SU-DHL-6 (cell line): ENCODE data around the gene KRT27.
A peak's percentile ranks its signal among the peaks of the same experiment; 100 is the strongest.

ENCODE experiments used
- H2AFZ ChIP-seq: fragments of 200-600 bp; sonication (generic); 2 replicates; pipeline ENCODE4 v1.6.1; 2014; ENCODE audit warnings: low read depth, mild to moderate bottlenecking, moderate library complexity, mixed read lengths, antibody characterized with exemption, low read length; ENCODE audit not compliant: severe bottlenecking
- H3F3A ChIP-seq: fragments of 200-600 bp; shearing (Covaris generic); 2 replicates; pipeline ENCODE4 v1.6.0; 2016; ENCODE audit warnings: antibody characterized with exemption, mild to moderate bottlenecking; ENCODE audit not compliant: insufficient read depth
- H3K27ac ChIP-seq: fragments of 200-600 bp; sonication (generic); 2 replicates; pipeline ENCODE4 v1.5.1; 2016; ENCODE audit warnings: low read depth, mild to moderate bottlenecking, low read length, moderate library complexity, mixed read lengths
- H3K27me3 ChIP-seq: fragments of 200-600 bp; sonication (generic), shearing (Covaris generic); 2 replicates; pipeline ENCODE4 v1.6.0; 2014; ENCODE audit warnings: mild to moderate bottlenecking, low read length
- H3K36me3 ChIP-seq: fragments of 200-600 bp; sonication (generic); 2 replicates; pipeline ENCODE4 v1.6.1; 2014; ENCODE audit warnings: mild to moderate bottlenecking, low read length, mixed read lengths
- H3K4me2 ChIP-seq: fragments of 300-600, 200-600 bp; shearing (Covaris generic), sonication (generic); 2 replicates; pipeline ENCODE4 v1.6.0; 2014; ENCODE audit warnings: low read length, low read depth, mild to moderate bottlenecking; ENCODE audit not compliant: poor library complexity, severe bottlenecking
- H3K4me3 ChIP-seq: fragments of 200-600 bp; sonication (generic); 2 replicates; pipeline ENCODE4 v1.5.1; 2014; ENCODE audit warnings: antibody characterized with exemption, low read length, mild to moderate bottlenecking, mixed read lengths; ENCODE audit not compliant: insufficient read depth, poor library complexity, severe bottlenecking
- H3K79me2 ChIP-seq: fragments of 200-600 bp; sonication (generic); 2 replicates; pipeline ENCODE4 v1.6.1; 2014; ENCODE audit warnings: mild to moderate bottlenecking, low read length, moderate library complexity; ENCODE audit not compliant: insufficient read depth
- H3K9ac ChIP-seq: fragments of 200-600 bp; sonication (generic); 2 replicates; pipeline ENCODE4 v1.7.0; 2014; ENCODE audit warnings: mild to moderate bottlenecking, low read length
- H3K9me2 ChIP-seq: fragments of 200-600 bp; sonication (generic); replicated peaks from 2 replicates; pipeline ENCODE4 v1.6.1; 2014; ENCODE audit warnings: low read length; ENCODE audit not compliant: insufficient read depth
- H3K9me3 ChIP-seq: fragments of 200-600 bp; sonication (generic); 2 replicates; pipeline ENCODE4 v1.6.1; 2014; ENCODE audit warnings: low read length, mixed read lengths; ENCODE audit not compliant: insufficient read depth
- H4K20me1 ChIP-seq: fragments of 200-600 bp; sonication (generic); 2 replicates; pipeline ENCODE4 v1.6.1; 2014; ENCODE audit warnings: low read depth, mild to moderate bottlenecking, antibody characterized with exemption, low read length, moderate library complexity, mixed read lengths
- EZH2phosphoT487 ChIP-seq: fragments of 200-600 bp; sonication (generic), shearing (Covaris generic); conservative IDR thresholded peaks from 2 replicates; pipeline ENCODE4 v1.6.1; 2018; ENCODE audit warnings: mild to moderate bottlenecking, antibody characterized with exemption, low read length, moderate library complexity, mixed read lengths
- TF ChIP-seq, protein P1 (sequence below): fragments of 200-600 bp; sonication (generic); IDR thresholded peaks from one replicate; pipeline ENCODE4 v1.5.1; 2017; ENCODE audit warnings: antibody characterized with exemption, mild to moderate bottlenecking, low read length, moderate library complexity; ENCODE audit not compliant: insufficient read depth, poor library complexity, severe bottlenecking

Gene KRT27

DNA sequence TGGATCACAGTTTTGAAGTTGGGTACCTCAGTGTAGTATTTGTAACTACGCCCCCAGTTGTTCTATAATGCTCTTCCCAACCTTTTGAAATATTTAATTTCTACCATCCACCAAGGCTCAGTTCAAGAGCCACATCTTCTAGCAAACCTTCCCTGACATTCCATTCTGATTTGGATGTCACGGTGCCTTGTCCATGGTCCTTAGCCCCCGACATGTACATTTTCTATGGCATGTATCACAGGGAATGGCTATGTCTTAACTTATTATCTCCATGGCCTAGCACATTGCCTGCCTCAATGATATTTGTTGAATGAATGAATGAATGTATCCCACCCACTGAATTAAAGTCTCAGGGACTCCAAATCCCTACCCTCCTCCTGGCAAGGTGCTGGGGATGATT lies 23.8 kb upstream of the KRT27 start:
- Histone ChIP-seq H3K9me3 (no peaks in the 10 kb centered on the region), H4K20me1 (no peaks in the 10 kb centered on the region), H3K4me2 (no peak overlapping the region), H3K27me3 (no peaks in the 10 kb centered on the region), H3K4me3 (no peak overlapping the region), H3K9ac (no peak overlapping the region), H3K9me2 (no peaks in the 10 kb centered on the region), H3K27ac (no peak overlapping the region), H3K36me3 (no peaks in the 10 kb centered on the region), H3F3A (no peaks in the 10 kb centered on the region), H3K79me2 (no peaks in the 10 kb centered on the region), H2AFZ (no peak overlapping the region)
- TF ChIP-seq, protein P1, sequence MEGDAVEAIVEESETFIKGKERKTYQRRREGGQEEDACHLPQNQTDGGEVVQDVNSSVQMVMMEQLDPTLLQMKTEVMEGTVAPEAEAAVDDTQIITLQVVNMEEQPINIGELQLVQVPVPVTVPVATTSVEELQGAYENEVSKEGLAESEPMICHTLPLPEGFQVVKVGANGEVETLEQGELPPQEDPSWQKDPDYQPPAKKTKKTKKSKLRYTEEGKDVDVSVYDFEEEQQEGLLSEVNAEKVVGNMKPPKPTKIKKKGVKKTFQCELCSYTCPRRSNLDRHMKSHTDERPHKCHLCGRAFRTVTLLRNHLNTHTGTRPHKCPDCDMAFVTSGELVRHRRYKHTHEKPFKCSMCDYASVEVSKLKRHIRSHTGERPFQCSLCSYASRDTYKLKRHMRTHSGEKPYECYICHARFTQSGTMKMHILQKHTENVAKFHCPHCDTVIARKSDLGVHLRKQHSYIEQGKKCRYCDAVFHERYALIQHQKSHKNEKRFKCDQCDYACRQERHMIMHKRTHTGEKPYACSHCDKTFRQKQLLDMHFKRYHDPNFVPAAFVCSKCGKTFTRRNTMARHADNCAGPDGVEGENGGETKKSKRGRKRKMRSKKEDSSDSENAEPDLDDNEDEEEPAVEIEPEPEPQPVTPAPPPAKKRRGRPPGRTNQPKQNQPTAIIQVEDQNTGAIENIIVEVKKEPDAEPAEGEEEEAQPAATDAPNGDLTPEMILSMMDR: no peak
- TF ChIP-seq EZH2phosphoT487: no peak

DNA sequence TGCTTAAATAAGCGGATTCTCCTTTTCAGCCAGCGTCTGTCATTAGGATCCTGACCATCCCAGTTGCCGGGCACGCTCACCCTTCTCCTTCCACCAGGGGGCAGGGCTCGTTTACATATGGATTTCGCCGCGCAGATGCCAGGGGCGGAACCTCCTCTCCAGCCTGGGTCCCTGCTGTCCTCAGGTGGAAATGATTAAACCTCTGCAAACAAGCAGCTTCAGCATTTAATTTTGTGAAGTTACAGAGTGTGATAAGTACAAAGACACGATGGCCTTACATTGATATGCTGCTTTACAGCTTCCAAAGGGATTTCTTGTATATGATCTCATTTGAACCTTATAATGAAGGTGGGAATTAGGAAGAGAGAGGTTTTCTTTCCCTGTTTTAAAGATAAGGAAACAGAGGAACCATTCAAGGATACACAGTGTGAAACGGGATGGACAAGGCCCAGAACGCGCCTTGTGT lies 21.3 kb upstream of the KRT27 start:
- no peaks in the 10 kb centered on the region for H3F3A ChIP-seq
- no peak for TF ChIP-seq EZH2phosphoT487
- TF ChIP-seq, protein P1: peak; percentile 86
- H3K9me3 ChIP-seq: no peaks in the 10 kb centered on the region
- no peak overlapping the region for H3K9ac ChIP-seq
- no peak overlapping the region for H2AFZ ChIP-seq
- H3K4me3 ChIP-seq: no peak overlapping the region
- no peaks in the 10 kb centered on the region for H3K27me3 ChIP-seq
- H4K20me1 ChIP-seq: no peaks in the 10 kb centered on the region
- H3K4me2 ChIP-seq: no peak overlapping the region
- no peaks in the 10 kb centered on the region for H3K79me2 ChIP-seq
- no peaks in the 10 kb centered on the region for H3K9me2 ChIP-seq
- H3K36me3 ChIP-seq: no peaks in the 10 kb centered on the region
- H3K27ac ChIP-seq: no peak overlapping the region

DNA sequence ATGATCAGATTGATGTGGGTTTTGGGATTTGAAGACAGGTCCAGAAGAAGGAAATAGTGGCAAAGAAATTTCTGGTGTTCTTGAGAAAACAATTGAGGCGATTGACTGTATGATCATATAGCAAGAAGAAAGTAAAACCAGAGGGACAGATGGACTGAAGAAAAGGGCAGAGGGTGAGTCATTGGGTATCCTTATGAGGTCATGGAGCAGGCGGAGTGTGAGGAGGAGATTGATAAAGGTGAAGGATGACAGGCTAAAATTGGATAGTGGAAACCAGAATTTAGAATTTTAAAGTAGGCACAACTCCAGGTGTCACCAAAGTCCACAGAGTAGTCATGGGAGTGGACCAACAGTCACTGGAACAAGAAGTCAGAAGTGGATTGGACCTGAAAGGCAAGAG lies 18.8 kb upstream of the KRT27 start:
- no peak overlapping the region for H3K4me2 ChIP-seq
- H3F3A ChIP-seq: no peaks in the 10 kb centered on the region
- H3K36me3 ChIP-seq: no peaks in the 10 kb centered on the region
- no peak overlapping the region for H3K9ac ChIP-seq
- no peaks in the 10 kb centered on the region for H4K20me1 ChIP-seq
- no peak for TF ChIP-seq EZH2phosphoT487
- TF ChIP-seq, protein P1: no peak
- H3K9me2 ChIP-seq: no peaks in the 10 kb centered on the region
- H3K4me3 ChIP-seq: no peak overlapping the region
- no peaks in the 10 kb centered on the region for H3K79me2 ChIP-seq
- no peaks in the 10 kb centered on the region for H3K27me3 ChIP-seq
- H3K27ac ChIP-seq: no peak overlapping the region
- no peaks in the 10 kb centered on the region for H3K9me3 ChIP-seq
- no peak overlapping the region for H2AFZ ChIP-seq

DNA sequence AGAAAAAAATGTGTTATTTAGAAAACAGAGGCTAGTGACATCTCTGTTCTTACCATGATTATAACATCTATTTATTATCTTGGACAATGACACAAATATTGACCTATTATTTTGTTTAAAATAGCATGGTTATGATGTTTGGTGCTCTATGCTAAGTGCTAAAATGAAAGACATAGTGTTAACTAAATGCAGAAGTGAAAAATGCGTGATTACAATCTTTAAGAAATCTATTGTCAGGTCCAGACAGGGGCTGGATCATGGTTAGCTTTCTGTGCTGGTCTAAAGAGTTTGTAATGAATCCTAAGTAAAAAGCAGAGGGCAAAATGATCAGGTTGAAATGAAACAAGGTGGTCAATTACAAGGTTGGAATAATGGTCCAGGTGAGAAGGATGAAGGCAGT lies 18.0 kb upstream of the KRT27 start:
- Histone ChIP-seq H3K9me2 (no peaks in the 10 kb centered on the region), H3K4me3 (no peak overlapping the region)

More for the DNA sequence above, 18.0 kb upstream of the KRT27 start:
- Histone ChIP-seq H3K9ac (no peak overlapping the region), H3K36me3 (no peaks in the 10 kb centered on the region), H3K9me3 (no peaks in the 10 kb centered on the region), H3F3A (no peaks in the 10 kb centered on the region), H3K4me2 (no peak overlapping the region), H3K79me2 (no peaks in the 10 kb centered on the region), H3K27ac (no peak overlapping the region), H4K20me1 (no peaks in the 10 kb centered on the region), H3K27me3 (no peaks in the 10 kb centered on the region), H2AFZ (no peak overlapping the region)
- TF ChIP-seq EZH2phosphoT487: no peak
- TF ChIP-seq, protein P1: no peak
